Loucy (cell line): ENCODE measurements around the gene PPP1R13B.

ENCODE experiments used
- H2AFZ ChIP-seq: fragments of 200-600 bp; sonication (generic); 2 replicates; pipeline ENCODE4 v1.6.0; 2016; ENCODE audit warnings: antibody characterized with exemption, mild to moderate bottlenecking, low read length, moderate library complexity
- H3F3A ChIP-seq: fragments of 200-600 bp; 2 replicates; pipeline ENCODE4 v1.6.0; 2016; ENCODE audit warnings: antibody characterized with exemption, low read depth, mild to moderate bottlenecking
- H3K27me3 ChIP-seq: fragments of 200-600 bp; sonication (generic); 2 replicates; pipeline ENCODE4 v1.6.1; 2014; ENCODE audit warnings: low read length, mild to moderate bottlenecking; ENCODE audit not compliant: insufficient read depth, poor library complexity, severe bottlenecking
- H3K36me3 ChIP-seq: fragments of 200-600 bp; sonication (generic); 2 replicates; pipeline ENCODE4 v1.6.1; 2016; ENCODE audit warnings: low read length; ENCODE audit not compliant: insufficient read depth
- H3K4me1 ChIP-seq: fragments of 200-600 bp; sonication (generic); 2 replicates; pipeline ENCODE4 v1.5.1; 2014; ENCODE audit warnings: low read length, mild to moderate bottlenecking; ENCODE audit not compliant: insufficient read depth, poor library complexity, severe bottlenecking
- H3K4me2 ChIP-seq: fragments of 200-600 bp; sonication (generic); 2 replicates; pipeline ENCODE4 v1.6.0; 2014; ENCODE audit warnings: antibody characterized with exemption, low read length, low read depth, mild to moderate bottlenecking; ENCODE audit not compliant: poor library complexity, severe bottlenecking
- H3K4me3 ChIP-seq: fragments of 200-600 bp; sonication (generic); 2 replicates; pipeline ENCODE4 v1.5.1; 2014; ENCODE audit warnings: low read length, mild to moderate bottlenecking, mixed read lengths; ENCODE audit not compliant: poor library complexity, severe bottlenecking
- H3K79me2 ChIP-seq: fragments of 200-600 bp; sonication (generic); 2 replicates; pipeline ENCODE4 v1.6.1; 2014; ENCODE audit warnings: low read length; ENCODE audit not compliant: insufficient read depth
- H3K9ac ChIP-seq: fragments of 200-600 bp; sonication (generic); 2 replicates; pipeline ENCODE4 v1.6.0; 2014; ENCODE audit warnings: mild to moderate bottlenecking, low read depth, low read length, moderate library complexity; ENCODE audit not compliant: poor library complexity, severe bottlenecking
- H3K9me2 ChIP-seq: fragments of 200-600 bp; sonication (generic); replicated peaks from 2 replicates; pipeline ENCODE4 v1.6.1; 2016; ENCODE audit warnings: low read depth, low read length, mixed read lengths
- H3K9me3 ChIP-seq: fragments of 200-600 bp; sonication (generic); 2 replicates; pipeline ENCODE4 v1.6.1; 2014; ENCODE audit warnings: mild to moderate bottlenecking, antibody characterized with exemption, low read length, low read depth; ENCODE audit not compliant: insufficient read depth
- H4K20me1 ChIP-seq: fragments of 200-600 bp; sonication (generic); 2 replicates; pipeline ENCODE4 v1.6.0; 2014; ENCODE audit warnings: antibody characterized with exemption, low read length, mild to moderate bottlenecking; ENCODE audit not compliant: insufficient read depth, poor library complexity, severe bottlenecking
- EZH2phosphoT487 ChIP-seq: fragments of 200-600 bp; IDR thresholded peaks from 2 replicates; pipeline ENCODE4 v1.6.1; 2018; ENCODE audit warnings: antibody characterized with exemption, mild to moderate bottlenecking, moderate library complexity, borderline replicate concordance
- TF ChIP-seq, protein P1 (sequence below): fragments of 200-600 bp; sonication (generic); conservative IDR thresholded peaks from 2 replicates; pipeline ENCODE4 v1.5.1; 2014; ENCODE audit warnings: mild to moderate bottlenecking, antibody characterized with exemption, low read length

PPP1R13B gene

DNA sequence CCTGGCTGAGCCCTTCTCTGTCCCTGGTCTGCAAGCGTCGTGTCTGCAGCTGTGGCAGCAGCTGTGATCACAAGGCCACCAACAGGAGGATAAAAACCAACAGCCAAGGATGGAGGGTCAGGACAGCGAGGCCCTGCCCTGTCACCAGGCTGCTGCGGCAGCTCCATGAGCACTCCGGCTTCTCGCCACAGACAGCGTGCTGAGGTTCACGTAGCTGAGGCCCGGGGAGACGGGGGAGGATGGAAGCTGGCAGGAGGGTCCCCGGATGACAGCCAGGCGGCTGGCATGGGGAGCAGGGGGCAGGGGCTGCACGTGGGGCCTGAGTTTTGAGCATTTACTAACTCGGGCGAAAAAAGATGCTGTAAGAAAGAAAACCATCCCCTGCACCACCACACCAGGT, 137.6 kb downstream of the PPP1R13B start:
- no peaks in the 10 kb centered on the region for H3K9me2 ChIP-seq
- peaks cover 12% of the 10 kb centered on the region for H3K4me1 ChIP-seq
- TF ChIP-seq EZH2phosphoT487 = no peak
- TF ChIP-seq, protein P1, sequence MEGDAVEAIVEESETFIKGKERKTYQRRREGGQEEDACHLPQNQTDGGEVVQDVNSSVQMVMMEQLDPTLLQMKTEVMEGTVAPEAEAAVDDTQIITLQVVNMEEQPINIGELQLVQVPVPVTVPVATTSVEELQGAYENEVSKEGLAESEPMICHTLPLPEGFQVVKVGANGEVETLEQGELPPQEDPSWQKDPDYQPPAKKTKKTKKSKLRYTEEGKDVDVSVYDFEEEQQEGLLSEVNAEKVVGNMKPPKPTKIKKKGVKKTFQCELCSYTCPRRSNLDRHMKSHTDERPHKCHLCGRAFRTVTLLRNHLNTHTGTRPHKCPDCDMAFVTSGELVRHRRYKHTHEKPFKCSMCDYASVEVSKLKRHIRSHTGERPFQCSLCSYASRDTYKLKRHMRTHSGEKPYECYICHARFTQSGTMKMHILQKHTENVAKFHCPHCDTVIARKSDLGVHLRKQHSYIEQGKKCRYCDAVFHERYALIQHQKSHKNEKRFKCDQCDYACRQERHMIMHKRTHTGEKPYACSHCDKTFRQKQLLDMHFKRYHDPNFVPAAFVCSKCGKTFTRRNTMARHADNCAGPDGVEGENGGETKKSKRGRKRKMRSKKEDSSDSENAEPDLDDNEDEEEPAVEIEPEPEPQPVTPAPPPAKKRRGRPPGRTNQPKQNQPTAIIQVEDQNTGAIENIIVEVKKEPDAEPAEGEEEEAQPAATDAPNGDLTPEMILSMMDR = no peak
- no peaks in the 10 kb centered on the region for H3K9me3 ChIP-seq
- peaks cover 4% of the 10 kb centered on the region for H4K20me1 ChIP-seq
- no peak overlapping the region for H3K4me3 ChIP-seq
- no peaks in the 10 kb centered on the region for H3K27me3 ChIP-seq
- H3K9ac ChIP-seq = no peak overlapping the region
- H3F3A ChIP-seq = no peaks in the 10 kb centered on the region
- H3K4me2 ChIP-seq = no peak overlapping the region
- no peak overlapping the region for H2AFZ ChIP-seq
- peaks cover 20% of the 10 kb centered on the region for H3K79me2 ChIP-seq
- peaks cover 35% of the 10 kb centered on the region; the same call in 1 of the 2 replicates for H3K36me3 ChIP-seq

DNA sequence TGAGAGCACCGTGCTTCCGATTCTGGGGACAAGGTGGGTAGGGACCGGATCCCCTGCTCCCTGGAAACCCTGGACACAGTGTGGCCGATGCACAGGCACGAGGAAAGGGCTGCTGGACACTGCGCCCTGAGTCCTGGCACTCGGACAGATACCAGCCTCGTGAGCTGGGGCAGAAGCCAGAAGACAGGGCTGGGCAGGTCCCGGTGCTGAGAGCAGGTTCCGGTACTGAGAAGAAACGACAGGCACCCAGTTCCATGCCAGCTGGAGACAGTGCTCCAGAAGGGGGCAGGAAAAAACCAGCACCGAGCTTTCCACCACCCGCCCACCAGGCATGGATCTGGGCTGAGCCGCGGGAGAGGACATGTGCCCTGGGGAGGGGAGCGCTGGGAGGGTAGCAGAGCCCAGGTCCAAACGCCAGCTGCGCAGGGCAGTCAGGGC, 138.6 kb downstream of the PPP1R13B start:
- Histone ChIP-seq H3K9ac (no peak overlapping the region), H3K27me3 (no peaks in the 10 kb centered on the region), H2AFZ (no peak overlapping the region), H3K4me1 (peaks cover 6% of the 10 kb centered on the region), H3K4me2 (no peak overlapping the region), H3K9me3 (no peaks in the 10 kb centered on the region), H3F3A (no peaks in the 10 kb centered on the region), H4K20me1 (peaks cover under 1% of the 10 kb centered on the region), H3K4me3 (no peak overlapping the region), H3K36me3 (peaks cover 38% of the 10 kb centered on the region; the same call in 1 of the 2 replicates), H3K79me2 (peaks cover 9% of the 10 kb centered on the region), H3K9me2 (no peaks in the 10 kb centered on the region)
- TF ChIP-seq EZH2phosphoT487 = no peak
- TF ChIP-seq, protein P1 = no peak

DNA sequence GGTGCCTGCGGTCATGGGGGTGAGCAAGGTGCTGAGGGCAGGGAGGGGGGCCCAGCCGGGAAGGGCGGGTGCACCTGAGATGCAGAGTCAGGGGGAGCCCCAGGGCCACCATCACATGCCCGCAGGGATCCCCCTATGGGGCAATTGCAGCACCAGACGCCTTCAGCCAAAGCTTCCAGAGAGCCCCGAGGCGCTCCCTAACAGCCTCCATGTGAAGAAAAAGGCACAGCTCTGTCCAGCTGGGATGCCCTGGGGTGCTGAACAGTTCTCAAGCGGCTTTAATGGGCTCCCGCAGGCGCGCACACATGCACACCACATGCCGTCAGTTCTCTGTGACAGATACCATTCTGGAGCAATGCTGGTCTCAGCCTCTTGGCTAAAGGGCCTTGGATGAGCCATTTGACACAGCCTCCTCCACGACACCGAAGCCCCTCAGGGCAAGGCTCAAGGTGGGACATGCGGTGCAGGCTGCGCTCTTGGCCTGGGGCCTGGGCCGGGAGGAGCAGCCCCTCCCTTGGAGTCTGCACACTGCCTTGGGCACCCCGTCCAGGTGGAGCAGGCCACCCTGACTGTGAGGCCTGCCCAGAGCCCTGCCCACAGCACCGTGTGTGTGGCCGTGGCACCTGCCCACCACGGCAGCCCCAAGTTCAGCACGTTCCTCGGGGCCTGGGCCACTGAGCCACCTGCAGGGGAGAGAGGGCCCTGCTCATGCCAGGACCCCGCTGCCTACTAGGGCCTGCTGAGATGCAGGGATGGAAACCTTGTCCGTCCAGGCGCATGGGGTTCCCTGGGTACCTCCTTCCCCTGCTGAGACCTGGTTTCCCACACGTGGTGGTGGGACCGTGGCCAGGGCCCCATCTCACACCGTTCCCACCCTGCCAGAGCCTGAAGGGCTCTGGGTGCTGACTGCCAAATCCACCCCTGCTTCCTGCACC, 139.8 kb downstream of the PPP1R13B start:
- Histone ChIP-seq H3K4me2 (no peak overlapping the region), H3K9me3 (no peaks in the 10 kb centered on the region), H3K4me1 (no peaks in the 10 kb centered on the region), H3K4me3 (no peak overlapping the region), H3K79me2 (no peaks in the 10 kb centered on the region; the same call in 1 of the 2 replicates), H3K9ac (no peak overlapping the region), H4K20me1 (no peaks in the 10 kb centered on the region), H2AFZ (no peak overlapping the region), H3K36me3 (peaks cover 48% of the 10 kb centered on the region; the same call in 1 of the 2 replicates), H3K9me2 (no peaks in the 10 kb centered on the region), H3F3A (no peaks in the 10 kb centered on the region), H3K27me3 (no peaks in the 10 kb centered on the region)
- TF ChIP-seq, protein P1 = no peak
- no peak for TF ChIP-seq EZH2phosphoT487
